GM18867 (cell line): ENCODE data around the gene GPHN.

Source experiments
- ATAC-seq: cut with Tn5 transposase; IDR thresholded peaks from one replicate; pipeline ENCODE4 v1.9.1; 2021; ENCODE audit warnings: mild to moderate bottlenecking, moderate library complexity; ENCODE audit not compliant: unreplicated experiment

GPHN gene

DNA sequence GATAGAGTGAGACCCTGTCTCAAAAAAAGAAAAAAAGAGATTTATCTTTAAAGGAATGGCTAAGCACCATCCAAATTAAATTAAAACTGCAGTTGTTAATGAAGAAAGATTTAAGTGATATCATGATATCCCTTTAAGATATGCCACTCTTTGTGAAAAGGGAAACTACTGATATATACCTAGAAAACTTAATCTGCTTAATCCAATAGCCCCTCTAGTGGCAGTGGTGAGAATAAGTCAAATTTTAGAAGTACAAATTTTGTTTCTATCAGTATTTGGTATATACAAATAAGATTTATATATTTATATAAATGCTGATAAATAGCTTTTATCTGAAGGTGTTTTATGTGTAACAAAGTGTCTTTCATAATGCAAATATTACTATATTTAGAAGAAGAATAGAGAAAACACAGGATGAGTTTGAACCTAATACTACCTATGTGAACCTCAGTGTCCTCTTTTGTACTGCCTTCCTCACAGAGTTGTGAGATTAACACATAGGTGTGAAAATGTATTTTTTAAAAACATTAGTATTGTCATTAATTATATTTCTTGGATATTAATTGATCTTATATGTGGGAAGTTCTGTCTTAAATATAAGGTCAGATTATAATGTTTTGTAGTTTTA is 629.9 kb downstream of the GPHN start:
- no peak for ATAC-seq

- no peak for ATAC-seq
Measured at GRCh38 chr14:67140556-67140955, 632.6 kb downstream of the GPHN start.

DNA sequence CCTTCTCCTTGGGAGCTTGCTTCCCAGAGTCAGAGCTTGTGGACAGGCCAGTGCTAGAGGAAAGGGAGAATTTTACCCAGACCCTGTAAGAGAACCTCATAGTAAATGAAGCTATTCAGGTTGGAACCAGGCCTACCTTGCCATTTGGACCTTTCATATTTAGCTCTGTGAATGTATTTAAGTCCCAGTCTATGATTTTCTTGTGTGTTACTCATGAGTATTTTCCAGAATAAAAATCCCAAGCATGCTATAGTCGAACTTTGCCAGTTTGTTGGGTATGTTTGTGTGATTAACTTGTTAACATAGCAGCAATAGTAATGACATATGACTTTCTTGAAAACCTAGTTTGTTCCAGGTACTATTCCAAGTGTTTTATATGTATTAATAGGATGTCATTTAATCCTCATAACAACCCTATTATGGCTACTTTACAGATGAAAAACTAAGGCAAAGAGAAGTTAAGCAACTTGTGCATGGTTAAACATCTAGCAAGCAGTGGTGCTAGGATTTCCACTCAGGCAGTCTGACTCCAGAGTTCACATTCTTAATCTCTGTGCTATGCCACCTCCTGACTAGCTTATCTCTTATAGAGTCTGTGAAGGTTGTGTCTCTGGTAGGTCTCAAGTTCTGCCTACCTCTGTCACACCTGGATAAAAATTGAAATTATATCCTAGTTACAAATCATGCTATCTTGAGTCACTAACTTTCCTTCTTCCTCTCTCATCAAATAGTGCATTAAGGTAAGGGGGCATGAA is 633.4 kb downstream of the GPHN start:
- no peak for ATAC-seq

DNA sequence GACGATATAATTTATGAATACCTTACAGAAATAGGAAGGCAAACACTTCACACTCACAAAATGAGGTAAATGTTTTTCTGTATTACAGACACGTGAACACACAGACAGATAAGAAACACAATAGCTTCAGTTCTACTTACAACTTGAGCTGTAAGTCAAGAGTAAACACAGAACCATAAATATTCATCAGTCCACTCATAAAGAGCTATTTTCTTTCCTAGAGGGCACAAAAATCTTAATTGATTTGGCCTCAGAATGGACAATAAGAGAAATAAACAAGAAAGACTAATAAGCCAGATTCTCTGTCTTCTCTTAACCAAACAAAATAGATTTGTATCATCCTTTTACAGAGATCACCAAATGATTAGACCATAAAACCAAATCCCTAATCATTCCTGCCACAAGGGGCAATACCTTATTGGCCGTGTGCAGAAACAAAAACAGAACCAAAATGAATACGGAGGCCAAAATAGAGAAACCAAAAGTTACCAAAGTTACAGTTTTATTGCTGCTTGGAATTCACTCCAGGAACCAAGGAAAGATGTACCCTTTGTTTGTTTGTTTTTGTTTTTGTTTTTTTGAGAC is 643.2 kb downstream of the GPHN start:
- no peak for ATAC-seq

DNA sequence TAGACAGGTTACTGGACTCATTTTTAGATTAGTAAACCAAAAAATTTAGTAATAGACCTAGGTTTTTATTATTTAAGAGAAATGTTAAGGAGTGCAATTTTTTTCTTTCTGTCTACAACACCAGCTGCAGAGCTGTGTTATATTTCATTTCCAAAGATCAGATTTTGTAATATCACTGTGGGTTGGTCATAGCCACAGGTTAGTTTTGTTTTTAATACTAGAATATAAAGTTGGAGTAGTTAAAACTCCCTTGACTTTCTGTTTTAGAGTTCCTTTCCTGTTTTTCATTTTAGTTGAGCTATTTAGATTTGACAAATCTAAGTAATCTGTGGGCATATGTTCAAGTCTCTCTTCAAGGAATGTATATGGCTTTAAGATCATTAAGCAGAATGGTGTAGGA is 650.6 kb downstream of the GPHN start:
- no peak for ATAC-seq

GRCh38 chr14:67162385-67162784 is 654.4 kb downstream of the GPHN start:
- ATAC-seq, result no peak

DNA sequence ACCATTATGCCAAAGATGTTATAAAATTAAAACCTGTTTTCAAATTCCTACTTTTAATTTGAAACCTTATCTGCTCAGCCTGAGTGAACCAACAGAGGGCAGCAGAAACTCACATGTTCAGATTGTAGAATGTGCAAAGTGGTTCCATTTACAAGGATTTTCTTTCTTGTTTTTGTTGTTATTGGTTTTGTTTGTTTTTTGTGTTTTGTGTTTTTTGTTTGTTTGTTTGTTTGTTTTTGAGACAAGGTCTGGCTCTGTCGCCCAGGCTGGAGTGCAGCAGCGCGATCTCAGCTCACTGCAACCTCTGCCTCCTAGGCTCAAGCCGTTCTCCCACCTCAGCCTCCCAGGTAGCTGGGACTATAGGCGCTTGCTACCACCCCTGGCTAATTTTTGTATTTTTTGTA is 658.5 kb downstream of the GPHN start:
- no peak for ATAC-seq

DNA sequence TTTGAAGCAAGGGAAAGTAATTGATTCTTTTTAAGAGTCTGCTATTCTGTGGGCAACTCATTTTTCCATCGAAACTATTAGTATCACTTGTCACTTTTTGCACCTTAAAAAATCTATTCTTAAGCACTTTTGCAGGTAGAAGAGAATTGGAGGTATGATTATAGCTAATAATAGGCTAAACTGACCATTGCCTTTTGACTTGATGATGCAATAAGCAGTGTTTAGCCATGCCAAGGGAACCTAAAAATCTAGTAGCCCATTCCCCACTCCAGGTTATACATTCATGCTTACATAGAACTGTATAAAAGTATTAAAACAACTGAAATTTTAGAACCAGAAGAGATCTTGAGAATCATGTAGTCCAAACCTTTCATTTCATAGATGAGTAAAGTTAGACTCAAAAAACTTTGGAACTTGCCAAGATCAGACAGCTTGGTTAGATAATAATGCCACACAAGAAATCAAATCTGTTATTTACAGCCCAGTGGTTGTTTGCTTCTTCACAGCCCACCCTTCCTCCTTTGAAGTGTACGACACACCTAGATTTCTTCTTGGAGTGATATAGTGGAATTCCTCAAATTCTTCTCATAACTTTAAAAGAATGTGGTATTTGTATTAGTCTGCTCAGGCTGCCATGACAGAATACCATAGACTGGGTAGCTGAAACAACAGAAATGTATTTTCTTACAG is 659.6 kb downstream of the GPHN start:
- ATAC-seq, result no peak

DNA sequence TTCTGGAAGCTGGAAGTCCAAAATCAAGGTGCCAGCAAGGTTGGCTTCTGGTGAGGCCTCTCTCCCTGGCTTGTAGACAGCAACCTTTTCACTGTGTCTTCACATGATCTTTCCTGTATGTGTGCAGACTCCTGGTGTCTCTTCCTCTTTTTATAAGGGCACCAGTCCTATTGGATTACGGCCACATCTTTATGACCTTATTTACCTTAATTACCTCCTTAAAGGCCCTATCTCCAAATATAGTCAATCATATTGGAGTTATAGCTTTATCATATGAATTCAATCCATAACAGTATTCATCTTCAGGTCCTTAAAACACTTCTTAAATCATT is 660.1 kb downstream of the GPHN start:
- no peak for ATAC-seq

DNA sequence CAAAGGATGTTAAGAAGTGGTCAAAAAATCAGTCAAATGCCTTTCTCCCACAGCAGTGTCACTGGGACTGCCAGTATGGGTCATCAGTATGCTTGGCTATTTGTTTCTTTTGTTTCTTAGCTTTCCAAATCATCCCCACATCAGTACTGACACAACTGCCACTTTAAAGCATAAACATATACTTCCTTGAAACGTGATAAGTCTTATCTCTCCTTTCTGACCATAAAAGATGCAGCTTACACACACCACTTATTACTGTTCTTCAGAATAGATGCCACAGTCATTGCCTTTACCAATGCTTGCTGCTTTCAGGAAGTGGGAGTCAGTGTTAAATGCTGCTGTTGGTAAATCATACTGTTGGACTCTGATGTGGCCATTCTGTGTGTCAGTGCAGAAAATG is 662.7 kb downstream of the GPHN start:
- no peak for ATAC-seq

- no peak for ATAC-seq
Measured at GRCh38 chr14:67172056-67172455, 664.1 kb downstream of the GPHN start.

DNA sequence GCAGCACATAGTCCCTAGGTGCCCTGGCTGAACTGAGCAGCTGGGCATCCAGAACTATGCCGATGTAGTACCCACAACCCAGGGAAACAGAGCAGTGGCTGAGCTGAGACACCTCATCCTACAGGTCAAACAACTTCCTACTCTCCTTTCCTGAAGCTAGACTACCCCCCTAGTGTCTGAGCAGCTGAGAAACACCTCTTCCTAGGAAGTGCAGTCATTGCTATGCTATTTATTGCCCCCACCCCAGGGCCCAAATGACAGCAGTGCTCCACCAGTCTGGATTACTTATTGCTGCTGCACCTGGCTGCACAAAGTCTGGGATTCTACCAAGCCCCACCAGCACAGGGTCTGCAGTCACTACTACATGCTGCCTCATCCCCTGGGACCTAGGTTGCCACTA is 664.6 kb downstream of the GPHN start:
- no peak for ATAC-seq

GRCh38 chr14:67173719-67174118 is 665.8 kb downstream of the GPHN start:
- ATAC-seq, result no peak

DNA sequence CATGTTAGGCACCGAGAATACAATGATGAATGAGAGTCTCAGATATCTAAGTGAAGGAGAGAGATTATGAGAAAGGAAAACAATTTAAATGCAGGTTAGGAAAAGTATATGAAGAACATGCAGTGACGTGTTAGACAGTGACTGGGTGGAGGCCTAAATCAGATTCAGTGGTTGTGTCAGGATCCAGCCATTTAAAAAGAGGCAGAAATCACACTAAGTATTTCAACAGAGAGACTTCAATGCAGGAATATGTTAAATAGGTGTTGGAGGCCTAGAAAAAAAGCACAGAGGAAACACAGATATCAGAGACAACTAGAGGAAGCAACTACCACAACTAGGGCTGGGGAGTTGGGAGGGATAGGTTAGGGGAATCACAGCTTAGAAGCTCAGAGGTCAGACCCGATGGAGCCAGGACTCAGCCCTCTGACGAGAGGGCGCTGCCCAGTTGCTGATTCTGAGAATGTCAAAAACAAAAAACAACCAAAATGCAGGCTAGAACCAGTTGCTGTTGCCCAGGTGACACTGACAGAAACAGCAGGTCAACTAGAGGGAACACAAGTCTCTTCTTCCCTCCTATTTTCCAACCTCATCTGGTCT is 678.3 kb downstream of the GPHN start:
- ATAC-seq, result peak; percentile 29

DNA sequence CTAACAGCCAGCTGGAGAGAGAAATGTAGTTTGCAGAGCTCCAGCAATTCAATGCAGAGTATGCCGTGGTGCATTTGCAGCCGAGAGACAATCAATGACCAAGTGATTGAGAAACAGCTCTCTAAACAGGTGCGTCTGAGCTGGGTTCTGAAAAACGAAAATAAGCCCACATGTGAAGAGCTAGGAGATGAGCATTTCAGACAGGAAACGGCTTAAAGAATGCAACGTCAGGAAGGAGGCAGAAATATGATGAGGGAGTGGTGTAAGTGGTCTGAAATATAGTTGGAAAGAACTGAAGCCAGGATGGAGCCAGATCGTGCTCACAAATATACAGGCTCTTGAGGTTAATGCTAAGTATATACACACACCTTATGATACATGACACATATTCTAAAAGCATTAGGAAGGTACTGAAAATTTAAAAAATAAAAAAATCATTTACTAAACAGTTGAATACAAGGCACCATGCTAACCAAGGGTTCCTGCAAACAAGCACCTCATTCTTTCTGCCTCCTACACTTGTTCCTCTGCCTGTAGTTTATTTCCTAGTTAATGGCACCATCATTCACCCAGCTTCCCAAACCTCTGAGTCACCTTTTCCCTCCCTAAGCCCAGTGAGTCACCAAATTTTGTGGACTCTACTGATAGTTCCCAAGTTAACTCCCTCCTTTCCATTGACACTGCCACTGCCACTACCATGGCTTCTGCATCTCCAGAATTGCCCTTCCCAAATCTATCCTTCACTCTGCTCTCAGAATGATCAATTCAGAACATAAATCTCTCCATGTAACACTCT is 679.0 kb downstream of the GPHN start:
- peak; percentile 75 for ATAC-seq

DNA sequence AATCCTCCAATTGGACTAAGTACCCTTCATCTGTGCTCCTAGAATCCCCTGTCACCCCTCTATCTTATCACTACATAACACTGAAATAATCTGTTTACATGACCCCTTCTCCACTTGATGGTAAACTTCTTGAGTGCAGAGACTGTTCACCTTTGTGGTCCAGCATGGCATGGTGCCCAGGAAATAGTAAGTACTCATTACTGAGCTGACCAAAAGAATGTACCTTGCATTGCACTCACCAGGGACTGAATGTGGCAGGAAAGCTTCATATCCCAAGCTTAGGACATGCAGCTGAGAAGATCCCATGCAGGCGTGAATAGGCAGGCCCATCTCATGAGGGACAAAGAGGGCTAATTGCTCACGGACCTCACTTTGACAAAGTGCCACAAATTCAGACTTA is 679.9 kb downstream of the GPHN start:
- ATAC-seq, result no peak

DNA sequence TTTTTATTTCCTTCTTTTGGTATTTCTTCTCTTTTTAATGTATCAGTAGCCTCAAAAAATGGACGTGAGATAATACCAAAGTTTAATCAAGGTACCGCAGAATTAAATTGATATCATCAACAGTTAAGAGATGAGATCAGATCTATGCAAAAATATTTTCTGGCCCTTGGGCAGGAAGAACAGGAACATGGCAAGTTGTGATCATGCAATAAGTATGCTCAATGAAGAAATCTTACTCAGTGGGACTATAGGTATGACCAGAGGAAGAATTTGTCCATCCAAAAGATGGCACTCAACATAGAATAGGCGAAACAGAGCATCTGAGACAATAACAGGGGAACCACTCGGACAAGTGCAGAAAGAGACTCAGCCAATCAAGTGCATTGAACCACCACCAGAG is 680.4 kb downstream of the GPHN start:
- ATAC-seq, result no peak

- no peak for ATAC-seq
Measured at GRCh38 chr14:67191768-67192290, 683.9 kb downstream of the GPHN start.

DNA sequence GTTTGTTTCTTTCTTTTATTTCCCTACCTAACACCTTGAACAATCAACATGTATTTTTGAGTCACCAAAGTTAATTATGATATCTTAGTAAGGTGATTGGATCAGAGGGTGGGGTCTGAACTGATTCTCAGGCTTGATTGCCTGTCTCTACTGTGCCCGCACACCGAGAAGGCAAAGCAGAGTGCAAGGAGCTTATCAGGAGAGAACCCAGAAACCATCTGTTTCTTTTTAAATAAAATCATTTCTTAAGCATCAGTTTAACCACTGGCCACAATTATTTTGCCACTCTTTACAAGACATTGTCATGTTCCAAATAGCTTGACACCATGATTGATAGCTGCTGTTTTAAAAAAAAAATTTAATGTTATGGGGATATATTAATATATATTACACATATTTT is 684.4 kb downstream of the GPHN start:
- ATAC-seq, result no peak

GRCh38 chr14:67195279-67195678 is 687.3 kb downstream of the GPHN start:
- ATAC-seq, result no peak

DNA sequence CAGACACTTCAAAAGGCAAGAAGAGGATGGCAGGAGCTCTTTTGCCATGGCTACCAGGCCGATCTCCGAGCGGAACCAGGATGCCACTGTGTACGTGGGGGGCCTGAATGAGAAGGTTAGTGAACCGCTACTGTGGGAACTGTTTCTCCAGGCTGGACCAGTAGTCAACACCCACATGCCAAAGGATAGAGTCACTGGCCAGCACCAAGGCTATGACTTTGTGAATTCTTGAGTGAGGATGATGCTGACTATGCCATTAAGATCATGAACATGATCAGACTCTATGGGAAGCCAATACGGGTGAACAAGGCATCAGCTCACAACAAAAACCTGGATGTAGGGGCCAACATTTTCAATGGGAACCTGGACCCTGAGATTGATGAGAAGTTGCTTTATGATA is 691.1 kb downstream of the GPHN start:
- no peak for ATAC-seq
